Stimulated activated CD4-positive, alpha-beta T cell treated with anti-CD3 and anti-CD28 coated beads, Interleukin-2, amount 100 ng/mL, for 48 hours (primary cell): ENCODE data around the gene HSPA2.
"Not testable (repeated sequence)": the region's sequence is repeated elsewhere in the genome, so short reads cannot be mapped to it uniquely, and the experiment has no call there.

Source experiments
- DNase-seq, 2 donors: peaks; one replicate each; pipeline ENCODE4 v3.0.0-alpha.2; 2020

The HSPA2 gene

DNA sequence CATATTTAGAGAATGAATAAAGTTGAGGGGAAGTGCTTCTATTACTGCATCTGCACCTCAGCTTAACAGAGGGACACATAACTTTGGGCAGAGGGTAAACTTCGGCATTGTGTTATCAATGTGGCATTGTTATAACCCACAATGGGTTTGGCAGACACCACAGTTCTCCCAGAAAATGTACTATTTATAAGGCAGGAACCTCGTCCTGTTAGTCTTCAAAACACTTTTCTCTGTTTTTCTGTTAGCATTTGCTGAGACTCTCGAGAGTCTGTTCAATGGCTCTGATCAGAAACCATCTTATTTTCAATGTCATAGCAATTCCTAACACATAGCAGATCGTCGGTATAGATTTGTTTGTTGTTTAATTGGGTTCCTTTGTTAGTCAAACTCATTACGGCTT lies 23.2 kb downstream of the HSPA2 start:
- no peak for DNase-seq

DNA sequence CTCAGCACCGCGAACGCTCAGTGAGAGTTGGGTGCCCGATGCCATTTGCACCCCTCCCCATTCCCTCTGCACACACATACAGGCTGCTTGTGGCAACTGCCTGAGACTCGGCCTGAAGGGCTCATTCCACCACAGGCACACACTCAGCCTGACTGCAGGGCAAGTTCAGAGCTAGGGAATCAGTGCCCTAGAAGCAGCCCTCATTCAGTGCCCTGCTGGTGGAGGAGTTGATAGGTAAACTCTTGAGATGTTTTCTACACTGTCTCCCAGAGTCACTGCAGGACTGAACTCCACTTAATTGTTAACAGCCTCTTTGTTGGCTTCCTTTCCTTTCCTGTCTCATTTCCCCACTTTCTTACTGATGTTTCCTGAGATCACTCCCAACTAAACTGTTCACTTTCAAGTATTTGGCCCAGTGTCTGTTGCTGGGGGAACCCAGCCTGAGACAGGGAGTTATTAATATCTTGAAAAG lies 26.1 kb downstream of the HSPA2 start:
- DNase-seq = no peak

DNA sequence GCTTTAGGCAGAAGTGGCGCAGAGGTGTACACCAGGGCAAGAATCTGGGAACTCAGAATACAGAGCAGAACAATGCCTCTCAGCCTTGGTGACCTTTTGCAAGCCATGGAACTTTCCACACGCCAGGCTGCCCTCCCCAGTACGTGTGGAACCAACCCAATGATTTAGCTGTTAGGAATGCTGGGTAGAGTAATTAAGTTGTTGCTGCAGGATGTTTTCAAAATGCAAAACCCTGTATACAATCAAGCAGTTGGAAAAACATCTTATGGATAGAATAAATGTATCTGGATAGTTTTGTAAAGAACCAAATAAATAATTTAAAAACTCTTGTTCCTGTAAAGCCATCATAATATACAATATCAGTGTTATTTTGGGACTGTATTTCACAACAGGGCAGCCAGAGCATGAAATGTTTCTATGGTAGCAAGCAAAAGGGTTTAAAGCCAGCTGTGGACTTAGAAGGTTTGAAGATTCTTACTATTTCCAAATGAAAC lies 28.6 kb downstream of the HSPA2 start:
- DNase-seq = no peak

DNA sequence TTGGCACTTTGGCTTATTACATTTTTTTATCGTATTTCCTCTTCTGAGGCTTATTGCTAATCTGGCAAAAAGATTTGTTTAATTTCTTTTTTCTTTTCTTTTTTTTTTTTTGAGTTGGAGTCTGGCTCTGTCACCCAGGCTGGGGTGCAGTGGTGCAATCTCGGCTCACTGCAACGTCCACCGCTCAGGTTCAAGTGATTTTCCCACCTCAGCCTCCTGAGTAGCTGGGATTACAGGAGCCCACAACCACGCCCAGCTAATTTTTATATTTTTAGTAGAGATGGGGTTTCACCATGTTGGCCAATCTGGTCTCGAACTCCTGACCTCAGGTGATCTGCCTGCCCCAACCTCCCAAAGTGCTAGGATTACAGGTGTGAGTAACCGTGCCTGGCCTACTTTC lies 29.1 kb downstream of the HSPA2 start:
- not testable (repeated sequence) for DNase-seq

DNA sequence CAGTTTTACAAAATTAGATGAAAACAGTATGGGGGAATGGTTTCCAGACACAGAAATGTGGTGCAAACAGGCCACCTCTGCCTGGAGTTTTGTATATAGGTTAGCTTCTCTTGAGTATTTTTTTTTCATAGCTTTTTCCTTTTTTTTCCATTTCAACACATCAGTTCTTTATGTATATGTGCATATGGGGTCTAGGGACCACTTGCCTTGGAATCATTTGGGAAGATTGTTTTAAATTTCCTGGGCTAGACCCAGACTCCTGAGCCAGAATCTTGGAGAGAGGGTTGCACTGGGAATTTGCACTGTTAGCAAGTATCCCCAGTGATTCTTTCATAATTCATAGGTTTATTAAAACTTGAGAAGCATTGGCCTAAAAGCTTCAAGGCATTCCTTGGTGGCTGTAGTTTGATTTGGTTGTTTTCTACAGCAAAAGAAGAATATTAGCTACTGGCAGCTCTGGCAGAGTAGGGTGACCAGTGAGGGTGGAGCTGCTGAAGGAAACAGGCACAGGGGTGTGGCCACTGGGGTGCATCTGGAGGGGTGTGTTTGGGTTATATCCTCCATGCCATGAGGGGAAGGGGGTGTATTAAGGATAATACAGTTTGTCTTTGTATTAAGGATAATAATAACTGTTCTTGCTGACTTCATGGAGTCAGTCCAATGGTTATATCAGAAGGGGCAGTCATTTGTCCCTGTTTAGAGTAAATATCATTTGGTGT lies 32.0 kb downstream of the HSPA2 start:
- DNase-seq = no peak

DNA sequence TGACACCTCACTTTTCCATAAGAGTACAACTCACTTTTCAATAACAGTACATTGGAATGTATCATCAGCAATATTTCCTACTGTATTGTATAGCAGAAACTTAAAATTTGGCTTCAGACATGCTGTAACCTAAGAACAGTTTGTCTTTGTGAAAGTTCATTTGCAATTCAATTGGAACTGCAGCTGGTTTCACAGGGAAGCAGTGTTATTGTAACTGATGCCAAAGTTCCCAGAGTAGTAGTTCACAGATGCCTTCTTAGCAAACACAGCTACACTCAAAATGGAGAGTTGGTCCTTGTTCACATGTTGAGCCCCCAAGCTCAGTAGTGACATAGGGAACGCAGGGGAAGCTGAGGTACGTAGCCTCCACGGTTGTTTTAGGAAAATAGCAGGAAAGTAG lies 32.6 kb downstream of the HSPA2 start:
- DNase-seq = no peak

DNA sequence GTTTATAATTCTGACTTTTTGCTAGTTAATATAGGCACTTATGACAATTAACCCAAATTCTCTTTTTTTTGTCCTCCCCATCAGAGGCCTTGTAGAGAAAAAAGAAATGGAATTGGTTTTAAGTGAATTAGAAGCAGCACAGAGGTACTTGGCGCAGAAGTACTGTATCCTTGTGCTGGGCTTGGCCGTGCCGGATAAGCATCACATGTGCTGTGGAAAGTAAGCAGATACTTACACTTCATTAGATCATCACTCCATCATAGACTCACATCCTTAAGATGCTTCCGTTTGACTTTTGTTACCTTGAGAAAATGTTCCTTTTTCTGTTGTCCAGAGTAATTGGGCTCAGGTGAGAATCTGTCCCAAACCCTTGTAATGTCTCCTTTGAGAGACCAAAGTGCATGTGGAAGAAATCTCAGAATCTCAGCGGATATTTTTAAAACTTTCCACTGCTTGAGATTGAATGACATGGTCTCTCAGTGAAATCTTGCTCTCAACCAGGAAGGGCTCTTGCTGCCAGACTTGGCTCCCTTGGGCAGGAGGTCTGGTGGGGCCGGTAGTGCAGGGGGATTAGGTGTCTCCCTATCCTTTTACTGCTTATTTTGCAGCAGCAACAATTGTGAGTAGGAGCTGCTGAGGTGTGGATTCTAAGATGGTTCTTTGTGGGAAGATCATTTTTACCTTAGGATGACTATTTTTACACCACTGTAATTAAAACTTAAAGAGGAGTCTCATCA lies 34.0 kb downstream of the HSPA2 start:
- DNase-seq = no peak

DNA sequence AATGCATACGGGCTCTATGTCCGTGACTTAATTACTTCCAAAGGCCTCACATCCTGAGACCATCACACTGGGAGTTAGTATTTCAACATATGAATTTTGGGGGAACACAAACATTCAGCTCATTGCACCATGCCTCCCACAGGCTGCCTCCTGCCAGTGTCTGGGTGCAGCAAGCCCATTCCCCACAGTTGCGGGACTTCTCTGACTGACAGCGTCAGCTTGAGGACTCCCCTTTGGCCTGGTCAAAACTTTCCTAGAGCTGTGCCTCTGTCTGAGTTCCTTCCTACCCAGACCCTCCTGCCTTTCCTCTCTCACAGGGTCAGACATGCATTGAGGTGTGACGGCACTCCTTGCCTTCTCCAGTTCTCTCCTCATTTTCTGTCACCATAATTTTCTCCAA lies 36.7 kb downstream of the HSPA2 start:
- no peak for DNase-seq

DNA sequence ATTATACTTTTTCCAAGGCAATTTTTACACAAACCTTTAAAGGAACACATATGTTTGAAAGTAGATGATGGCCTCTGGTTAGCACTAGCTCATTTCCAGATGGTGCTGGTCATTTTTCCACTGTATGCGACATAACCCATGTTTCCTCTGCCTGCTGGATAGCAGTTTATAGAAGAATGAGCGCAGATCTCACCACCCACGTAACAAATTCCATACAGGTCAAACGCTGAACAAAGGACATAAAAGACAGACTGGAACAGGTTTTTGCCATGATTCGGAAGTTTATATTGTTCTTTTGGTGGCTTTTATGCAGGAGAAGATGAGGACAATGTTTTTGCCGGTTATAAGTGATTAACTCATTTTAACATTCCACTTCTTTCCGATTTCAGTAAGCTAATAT lies 39.9 kb downstream of the HSPA2 start:
- DNase-seq = no peak

DNA sequence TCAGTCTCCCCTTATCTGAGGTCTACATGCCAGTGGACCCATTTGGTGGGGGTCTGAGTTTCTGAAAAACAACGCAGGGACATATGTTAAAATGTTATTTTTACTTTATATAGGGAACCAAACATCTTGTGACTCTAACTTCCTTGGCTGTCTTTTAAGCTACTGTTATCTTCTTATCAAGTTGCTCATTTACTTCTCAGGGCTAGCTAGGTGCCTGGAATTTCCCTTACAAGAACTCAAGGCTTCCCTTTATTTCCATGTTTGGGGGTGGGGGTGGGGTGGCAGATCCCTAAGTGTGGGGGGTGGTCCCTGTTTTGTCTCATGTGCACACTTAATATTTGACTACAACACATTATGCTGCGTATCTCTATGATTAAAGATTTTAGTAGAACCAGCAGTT lies 40.8 kb downstream of the HSPA2 start:
- DNase-seq = no peak

DNA sequence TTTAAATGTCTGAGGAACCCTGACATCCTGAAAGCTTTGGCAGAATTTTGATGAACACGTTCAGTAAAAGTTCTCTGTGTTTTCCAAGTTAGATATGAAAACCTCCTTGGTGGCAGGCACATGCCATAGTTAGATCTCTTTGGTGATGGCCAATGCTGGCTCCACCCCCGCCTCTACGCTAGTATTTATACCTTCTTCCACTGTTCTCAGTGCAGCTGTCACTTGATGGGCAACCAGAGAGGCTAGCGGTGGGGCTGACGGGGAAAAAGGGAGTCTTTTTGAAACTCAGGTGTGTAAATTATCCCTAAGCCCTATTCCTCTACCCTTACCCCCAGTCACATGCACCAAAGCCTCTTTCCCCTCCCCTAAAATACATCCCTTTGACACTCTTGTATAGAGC lies 41.3 kb downstream of the HSPA2 start:
- no peak for DNase-seq

DNA sequence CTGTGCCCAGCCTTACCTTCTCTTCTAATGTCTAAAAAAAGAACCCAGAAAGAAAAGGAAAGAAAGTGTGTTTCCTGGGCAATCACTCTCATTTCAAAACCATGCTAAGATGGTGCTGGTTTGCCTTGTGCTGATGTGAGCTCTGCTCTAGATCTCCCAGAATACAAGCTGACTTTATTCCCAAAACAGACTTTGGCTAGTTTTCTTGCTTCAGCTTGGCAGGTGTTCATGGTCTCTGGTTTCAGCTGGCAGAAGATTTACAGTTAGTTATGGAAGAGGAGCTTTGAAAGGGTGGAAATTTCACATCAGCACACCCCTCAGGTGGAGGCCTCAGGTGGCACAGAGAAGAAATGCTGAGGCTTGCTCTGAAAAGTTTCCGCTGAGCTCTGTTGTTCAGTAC lies 43.6 kb downstream of the HSPA2 start:
- no peak for DNase-seq

DNA sequence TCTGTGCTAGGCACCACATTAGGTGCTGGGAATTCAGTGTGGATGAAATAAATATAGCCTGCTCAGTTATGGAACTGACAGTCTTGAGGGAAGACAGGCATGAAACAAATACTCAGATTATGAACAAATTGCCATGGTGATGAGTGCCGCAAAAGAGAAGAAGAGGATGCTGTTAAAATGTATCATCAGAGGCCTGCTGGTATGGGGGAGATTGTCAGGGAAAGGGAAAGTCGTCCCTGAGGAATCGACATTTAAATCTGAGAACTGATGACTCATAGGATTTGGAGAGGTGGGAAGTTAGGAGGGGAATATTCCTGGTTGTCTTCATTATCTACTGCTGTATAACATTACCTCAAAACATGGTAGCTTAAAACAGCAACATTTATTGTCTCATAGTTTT lies 51.3 kb downstream of the HSPA2 start:
- no peak for DNase-seq
